Measurements from ENCODE around the gene CFAP46. TPM values are rescaled to one million over a fixed set of nuclear protein-coding genes. Genes with fewer than 3 reads are reported as not detected.
"Not testable (repeated sequence)": the region's sequence is repeated elsewhere in the genome, so short reads cannot be mapped to it uniquely, and the experiment has no call there.

CFAP46 gene
- total and polyA plus RNA-seq, 4 donors = 0.33 to 0.59 (median 0.42) TPM

DNA sequence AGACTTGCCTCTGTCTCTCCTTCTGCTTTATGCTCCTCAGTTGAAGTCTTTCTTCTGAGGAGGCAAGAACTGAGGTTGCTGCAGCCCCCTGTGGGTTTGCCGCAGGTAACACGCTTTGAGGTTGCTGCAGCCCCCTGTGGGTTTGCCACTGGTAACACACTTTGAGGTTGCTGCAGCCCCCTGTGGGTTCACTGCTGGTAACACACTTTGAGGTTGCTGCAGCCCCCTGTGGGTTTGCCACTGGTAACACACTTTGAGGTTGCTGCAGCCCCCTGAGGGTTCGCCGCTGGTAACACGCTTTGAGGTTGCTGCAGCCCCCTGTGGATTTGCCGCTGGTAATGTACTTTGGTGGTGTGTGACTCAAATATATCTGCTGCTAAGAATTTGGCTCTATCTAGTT, 48.6 kb downstream of the CFAP46 start:
- WGBS = 65% methylated on average over 6 of the region's 6 CpGs
- not testable (repeated sequence) for H3K36me3 ChIP-seq (ENCODE audit: control insufficient read depth in 4 of 4, insufficient read depth in 3 of 4, low read depth in 1 of 4, low read length in 3 of 4); H3K4me3 ChIP-seq (ENCODE audit: low read depth in 1 of 3, low read length in 3 of 3); DNase-seq (ENCODE audit: low spot score); H3K4me1 ChIP-seq (ENCODE audit: control insufficient read depth in 4 of 4, insufficient read depth in 4 of 4, low read length in 3 of 4); H3K9ac ChIP-seq (ENCODE audit: low read depth in 1 of 2, low read length in 2 of 2); H3K9me3 ChIP-seq (ENCODE audit: control insufficient read depth in 4 of 4, low read length in 3 of 4); H3K27me3 ChIP-seq (ENCODE audit: control insufficient read depth in 4 of 4, insufficient read depth in 4 of 4, low read length in 3 of 4); H3K27ac ChIP-seq (ENCODE audit: low read depth in 1 of 2, low read length in 2 of 2)

DNA sequence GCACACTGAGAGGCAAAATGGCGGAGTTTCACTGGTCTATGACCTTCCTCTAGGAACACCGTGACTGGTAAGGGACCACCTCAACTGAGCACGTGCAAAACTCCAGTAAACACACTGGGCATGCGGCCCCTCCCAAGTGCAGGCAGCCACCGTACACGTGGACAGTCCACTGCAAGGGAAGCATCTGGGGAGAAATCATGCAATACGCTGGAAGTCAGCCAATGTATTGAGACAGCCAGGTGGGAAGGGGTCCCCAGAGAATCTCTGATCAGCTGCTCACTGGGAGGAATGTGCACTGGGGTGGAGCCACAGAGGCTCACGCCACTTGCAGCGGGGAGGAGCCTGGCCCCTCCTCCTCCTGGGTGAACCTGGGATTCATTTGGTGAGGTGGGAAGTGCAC, 49.3 kb downstream of the CFAP46 start:
- no peak overlapping the region for H3K9ac ChIP-seq (ENCODE audit: low read depth in 1 of 2, low read length in 2 of 2)
- no peak for TF ChIP-seq FOXA1 (IDR thresholded peaks at IDR 0.05)
- no peak for TF ChIP-seq YY1 (IDR thresholded peaks at IDR 0.05)
- no peak for TF ChIP-seq NR2F2 (IDR thresholded peaks at IDR 0.05)
- TF ChIP-seq JUND (IDR thresholded peaks at IDR 0.05) = no peak
- no peak for TF ChIP-seq TAF1 (conservative IDR thresholded peaks at IDR 0.05)
- TF ChIP-seq, protein P1, sequence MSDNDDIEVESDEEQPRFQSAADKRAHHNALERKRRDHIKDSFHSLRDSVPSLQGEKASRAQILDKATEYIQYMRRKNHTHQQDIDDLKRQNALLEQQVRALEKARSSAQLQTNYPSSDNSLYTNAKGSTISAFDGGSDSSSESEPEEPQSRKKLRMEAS (IDR thresholded peaks at IDR 0.05) = no peak
- TF ChIP-seq RXRA (IDR thresholded peaks at IDR 0.05) = no peak
- TF ChIP-seq, protein P2, sequence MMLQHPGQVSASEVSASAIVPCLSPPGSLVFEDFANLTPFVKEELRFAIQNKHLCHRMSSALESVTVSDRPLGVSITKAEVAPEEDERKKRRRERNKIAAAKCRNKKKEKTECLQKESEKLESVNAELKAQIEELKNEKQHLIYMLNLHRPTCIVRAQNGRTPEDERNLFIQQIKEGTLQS (IDR thresholded peaks at IDR 0.05) = no peak
- TF ChIP-seq HNF4A (conservative IDR thresholded peaks at IDR 0.05) = no peak
- no peak for TF ChIP-seq HNF4G (IDR thresholded peaks at IDR 0.05)
- H3K4me3 ChIP-seq (ENCODE audit: low read depth in 1 of 3, low read length in 3 of 3) = no peak overlapping the region
- H3K4me1 ChIP-seq (ENCODE audit: control insufficient read depth in 4 of 4, insufficient read depth in 4 of 4, low read length in 3 of 4) = no peaks in the 10 kb centered on the region
- H3K36me3 ChIP-seq (ENCODE audit: control insufficient read depth in 4 of 4, insufficient read depth in 3 of 4, low read depth in 1 of 4, low read length in 3 of 4) = no peaks in the 10 kb centered on the region
- peaks cover 0 to 2% (median 0%) of the 10 kb centered on the region in 4 donors for H3K27me3 ChIP-seq (ENCODE audit: control insufficient read depth in 4 of 4, insufficient read depth in 4 of 4, low read length in 3 of 4)
- H3K27ac ChIP-seq (ENCODE audit: low read depth in 1 of 2, low read length in 2 of 2) = no peak overlapping the region
- no peak for DNase-seq (ENCODE audit: low spot score)
- H3K9me3 ChIP-seq (ENCODE audit: control insufficient read depth in 4 of 4, low read length in 3 of 4) = no peaks in the 10 kb centered on the region
- WGBS = 59% methylated on average over 9 of the region's 9 CpGs

DNA sequence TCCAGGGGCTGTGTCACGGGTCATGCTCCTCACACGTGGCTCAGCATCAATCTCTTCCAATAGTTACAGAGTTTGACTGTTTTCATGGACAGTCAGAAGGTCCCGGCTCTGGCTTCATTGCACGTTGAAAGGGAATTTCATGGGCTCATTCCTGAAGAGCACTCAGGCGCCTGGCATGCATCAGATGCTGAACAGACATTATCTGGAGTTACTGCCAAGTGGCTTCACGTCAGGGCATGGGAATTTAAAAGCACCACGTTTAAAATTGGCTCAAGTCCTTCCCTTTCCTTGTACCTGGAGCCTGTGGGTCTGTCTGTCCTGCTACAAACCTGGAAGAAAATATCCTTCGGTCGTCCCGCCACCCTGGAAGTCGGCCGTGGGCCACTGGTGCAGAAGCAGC, 50.4 kb downstream of the CFAP46 start:
- 76% methylated on average over 12 of the region's 12 CpGs for WGBS
- DNase-seq (ENCODE audit: low spot score) = no peak
- H3K9ac ChIP-seq (ENCODE audit: low read depth in 1 of 2, low read length in 2 of 2) = no peak overlapping the region
- no peaks in the 10 kb centered on the region for H3K4me1 ChIP-seq (ENCODE audit: control insufficient read depth in 4 of 4, insufficient read depth in 4 of 4, low read length in 3 of 4)
- H3K4me3 ChIP-seq (ENCODE audit: low read depth in 1 of 3, low read length in 3 of 3) = no peak overlapping the region
- no peaks in the 10 kb centered on the region for H3K9me3 ChIP-seq (ENCODE audit: control insufficient read depth in 4 of 4, low read length in 3 of 4)
- H3K27me3 ChIP-seq (ENCODE audit: control insufficient read depth in 4 of 4, insufficient read depth in 4 of 4, low read length in 3 of 4) = peaks cover 0 to 2% (median 0%) of the 10 kb centered on the region in 4 donors
- TF ChIP-seq RXRA (IDR thresholded peaks at IDR 0.05) = no peak
- TF ChIP-seq, protein P3, sequence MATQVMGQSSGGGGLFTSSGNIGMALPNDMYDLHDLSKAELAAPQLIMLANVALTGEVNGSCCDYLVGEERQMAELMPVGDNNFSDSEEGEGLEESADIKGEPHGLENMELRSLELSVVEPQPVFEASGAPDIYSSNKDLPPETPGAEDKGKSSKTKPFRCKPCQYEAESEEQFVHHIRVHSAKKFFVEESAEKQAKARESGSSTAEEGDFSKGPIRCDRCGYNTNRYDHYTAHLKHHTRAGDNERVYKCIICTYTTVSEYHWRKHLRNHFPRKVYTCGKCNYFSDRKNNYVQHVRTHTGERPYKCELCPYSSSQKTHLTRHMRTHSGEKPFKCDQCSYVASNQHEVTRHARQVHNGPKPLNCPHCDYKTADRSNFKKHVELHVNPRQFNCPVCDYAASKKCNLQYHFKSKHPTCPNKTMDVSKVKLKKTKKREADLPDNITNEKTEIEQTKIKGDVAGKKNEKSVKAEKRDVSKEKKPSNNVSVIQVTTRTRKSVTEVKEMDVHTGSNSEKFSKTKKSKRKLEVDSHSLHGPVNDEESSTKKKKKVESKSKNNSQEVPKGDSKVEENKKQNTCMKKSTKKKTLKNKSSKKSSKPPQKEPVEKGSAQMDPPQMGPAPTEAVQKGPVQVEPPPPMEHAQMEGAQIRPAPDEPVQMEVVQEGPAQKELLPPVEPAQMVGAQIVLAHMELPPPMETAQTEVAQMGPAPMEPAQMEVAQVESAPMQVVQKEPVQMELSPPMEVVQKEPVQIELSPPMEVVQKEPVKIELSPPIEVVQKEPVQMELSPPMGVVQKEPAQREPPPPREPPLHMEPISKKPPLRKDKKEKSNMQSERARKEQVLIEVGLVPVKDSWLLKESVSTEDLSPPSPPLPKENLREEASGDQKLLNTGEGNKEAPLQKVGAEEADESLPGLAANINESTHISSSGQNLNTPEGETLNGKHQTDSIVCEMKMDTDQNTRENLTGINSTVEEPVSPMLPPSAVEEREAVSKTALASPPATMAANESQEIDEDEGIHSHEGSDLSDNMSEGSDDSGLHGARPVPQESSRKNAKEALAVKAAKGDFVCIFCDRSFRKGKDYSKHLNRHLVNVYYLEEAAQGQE (IDR thresholded peaks at IDR 0.05) = no peak
- TF ChIP-seq HNF4A (conservative IDR thresholded peaks at IDR 0.05) = no peak
- TF ChIP-seq, protein P1 (IDR thresholded peaks at IDR 0.05) = no peak
- no peak for TF ChIP-seq FOXA1 (IDR thresholded peaks at IDR 0.05)
- TF ChIP-seq JUND (IDR thresholded peaks at IDR 0.05) = no peak
- H3K36me3 ChIP-seq (ENCODE audit: control insufficient read depth in 4 of 4, insufficient read depth in 3 of 4, low read depth in 1 of 4, low read length in 3 of 4) = no peaks in the 10 kb centered on the region
- H3K27ac ChIP-seq (ENCODE audit: low read depth in 1 of 2, low read length in 2 of 2) = no peak overlapping the region

Data from liver (tissue), 9 donors.